Muscle of leg (tissue), 16 donors: ENCODE results near the gene DUOX2. TPM values are rescaled to one million over a fixed set of nuclear protein-coding genes. Genes with fewer than 3 reads are reported as not detected.

Experiments
- DNase-seq: peaks from one replicate; pipeline ENCODE4 v3.0.0; 2013
- H3K27ac ChIP-seq: one replicate; pipeline ENCODE4 v1.5.1; 2013; ENCODE audit warnings: mild to moderate bottlenecking, low read length, control low read depth
- H3K27me3 ChIP-seq: one replicate; pipeline ENCODE4 v1.6.1; 2013; ENCODE audit warnings: low read length; ENCODE audit not compliant: control insufficient read depth, insufficient read depth
- H3K36me3 ChIP-seq: one replicate; pipeline ENCODE4 v1.6.1; 2013; ENCODE audit warnings: low read length; ENCODE audit not compliant: control insufficient read depth, insufficient read depth
- H3K4me1 ChIP-seq: one replicate; pipeline ENCODE4 v1.6.1; 2013; ENCODE audit warnings: low read length; ENCODE audit not compliant: control insufficient read depth, insufficient read depth
- H3K4me3 ChIP-seq: one replicate; pipeline ENCODE4 v1.5.1; 2013; ENCODE audit warnings: low read length, control low read depth
- H3K9me3 ChIP-seq: replicated peaks from 2 replicates; pipeline ENCODE4 v1.6.1; 2013; ENCODE audit warnings: low read depth, low read length; ENCODE audit not compliant: control insufficient read depth
- WGBS: methylation state at CpG from one replicate; pipeline ENCODE4 v1.1.5; 2013; ENCODE audit warnings: missing lambda C conversion rate; ENCODE audit not compliant: insufficient coverage; 5-methylcytosine and 5-hydroxymethylcytosine counted together
- long read RNA-seq, 11 donors: transcript quantifications; one replicate each; lab custom pipeline, GENCODE V29; 2026
- polyA plus RNA-seq, 8 donors: library from polyadenylated mRNA; unstranded; fragments of 120-200 nt; gene quantifications; one replicate each; pipeline versions ENCODE4 v1.2.1 to v1.2.3, GENCODE V29; 2013; ENCODE audit warnings: inconsistent platforms in 1 of 8, low replicate concordance in 1 of 8; ENCODE audit not compliant: insufficient read length in 8 of 8, insufficient read depth in 1 of 8
- total RNA-seq: library from RNA; stranded (reverse); fragments of 120-200 nt; gene quantifications from one replicate; pipeline ENCODE4 v1.2.4, GENCODE V29; 2013

Gene DUOX2
- total RNA-seq (0.04 TPM), polyA plus RNA-seq (under 1 TPM in 5 of 8 donors, not detected in 3; 0.03 to 0.38 (median 0.15) TPM)
- long read RNA-seq, donor 1, result 0 reads
- long read RNA-seq, donor 2, result 0 reads
- long read RNA-seq, donor 3, result 0 reads
- long read RNA-seq, donor 4, result 0 reads
- long read RNA-seq, donor 5, result 0 reads
- long read RNA-seq, donor 6, result 0 reads
- long read RNA-seq, donor 7, result 0 reads
- long read RNA-seq, donor 8, result 0 reads
- long read RNA-seq, donor 9, result 0 reads
- long read RNA-seq, donor 10, result 0 reads
- long read RNA-seq, donor 11, result 0 reads

DNA sequence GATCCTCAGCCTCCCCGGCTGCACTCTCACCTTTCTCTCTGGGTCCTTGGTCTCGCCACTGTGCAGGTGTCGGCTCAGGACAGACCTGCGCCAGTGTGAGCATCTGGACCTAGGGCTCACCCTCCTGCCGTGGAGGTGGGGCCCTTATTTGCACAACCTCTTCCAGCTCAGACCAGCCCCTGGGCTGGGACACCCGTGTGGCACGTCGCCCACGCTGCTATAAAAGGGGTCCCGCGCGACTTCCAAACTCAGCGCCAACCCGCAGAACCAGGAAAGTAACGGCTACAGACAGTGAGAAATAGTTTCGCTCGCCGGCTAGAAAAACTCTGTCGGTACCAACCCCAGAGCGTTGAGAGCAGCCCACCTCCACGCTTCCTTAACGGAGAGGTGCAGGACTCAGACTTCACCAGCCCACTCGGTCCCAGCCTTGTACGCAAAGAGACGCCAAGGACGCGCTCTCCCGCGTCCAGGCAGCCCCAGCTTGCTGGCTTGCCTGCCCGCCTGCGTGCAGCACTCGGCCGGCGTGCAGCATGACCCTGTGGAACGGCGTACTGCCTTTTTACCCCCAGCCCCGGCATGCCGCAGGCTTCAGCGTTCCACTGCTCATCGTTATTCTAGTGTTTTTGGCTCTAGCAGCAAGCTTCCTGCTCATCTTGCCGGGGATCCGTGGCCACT, at the start of gene DUOX2, which contains the start of gene DUOXA2:
DUOX2 (minus strand) TSS at position 97 of the 675 bp plus-strand sequence. CDS start 761 bp downstream, outside the sequence.
DUOXA2 (plus strand) TSS at position 251 of the 675 bp plus-strand sequence; CDS start at position 531, 280 bp downstream.
- no peak for DNase-seq
- Histone ChIP-seq H3K36me3 (no peaks in the 10 kb centered on the region), H3K4me3 (no peak within 1 kb of the TSS), H3K4me1 (peaks cover 22% of the 10 kb centered on the region), H3K27ac (no peak within 1 kb of the TSS), H3K9me3 (no peaks in the 10 kb centered on the region), H3K27me3 (peaks cover 84% of the 10 kb centered on the region)
- WGBS, result 2% methylated on average over 39 of the region's 42 CpGs

DNA sequence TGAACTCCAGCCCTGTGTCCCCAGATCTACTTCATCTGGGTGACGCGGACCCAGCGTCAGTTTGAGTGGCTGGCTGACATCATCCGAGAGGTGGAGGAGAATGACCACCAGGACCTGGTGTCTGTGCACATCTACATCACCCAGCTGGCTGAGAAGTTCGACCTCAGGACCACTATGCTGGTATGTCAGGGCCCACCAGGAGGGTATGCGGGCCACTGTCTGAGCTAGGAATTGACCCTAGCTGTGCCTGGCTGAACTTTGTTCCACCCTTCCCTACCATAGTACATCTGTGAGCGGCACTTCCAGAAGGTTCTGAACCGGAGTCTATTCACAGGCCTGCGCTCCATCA, 49.5 kb upstream of the DUOX2 start:
- DNase-seq, result no peak
- H3K27me3 ChIP-seq, result no peaks in the 10 kb centered on the region
- H3K27ac ChIP-seq, result no peak overlapping the region
- H3K4me3 ChIP-seq, result no peak overlapping the region
- 76% methylated on average over 9 of the region's 9 CpGs for WGBS
- H3K36me3 ChIP-seq, result no peaks in the 10 kb centered on the region
- no peaks in the 10 kb centered on the region for H3K9me3 ChIP-seq
- peaks cover 30% of the 10 kb centered on the region for H3K4me1 ChIP-seq

DNA sequence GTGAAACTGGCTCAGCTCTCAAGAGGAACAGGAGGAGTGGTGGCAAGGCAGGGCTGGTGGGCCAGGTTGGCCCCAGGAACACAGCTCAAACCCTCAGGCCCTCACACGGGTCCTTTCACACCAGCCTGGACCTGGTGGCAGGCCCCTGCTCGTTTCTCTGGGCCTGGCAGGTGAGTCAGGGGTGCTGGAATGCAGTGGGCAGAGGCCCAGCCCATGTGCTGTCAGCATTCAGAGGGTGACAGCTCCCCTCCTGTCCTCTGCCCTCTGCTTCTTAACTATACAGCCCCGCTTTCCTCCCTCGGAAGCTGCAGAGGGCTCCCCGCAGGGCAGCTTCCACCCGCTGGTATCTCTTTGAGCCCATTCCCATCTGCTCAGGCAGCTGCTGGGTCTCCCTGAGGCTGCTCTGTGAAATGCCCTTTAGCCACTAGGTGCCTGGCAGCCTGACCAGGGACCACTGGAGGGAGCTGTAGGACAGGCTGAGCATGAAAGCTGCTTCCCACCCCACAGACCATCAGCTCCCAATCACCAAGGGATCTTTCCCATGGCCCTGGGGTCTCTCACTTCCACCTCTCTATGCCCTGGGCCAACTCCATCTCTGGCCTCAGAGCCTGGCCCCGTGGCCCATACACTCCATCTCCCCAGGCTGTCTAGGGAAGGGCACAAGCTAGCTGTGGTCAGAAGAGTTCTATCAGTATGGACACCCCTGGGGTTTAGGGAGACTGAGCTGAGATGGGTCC, 49.0 kb upstream of the DUOX2 start:
- WGBS, result 6% methylated on average over 4 of the region's 7 CpGs
- Histone ChIP-seq H3K27ac (no peak overlapping the region), H3K36me3 (no peaks in the 10 kb centered on the region)

DNA sequence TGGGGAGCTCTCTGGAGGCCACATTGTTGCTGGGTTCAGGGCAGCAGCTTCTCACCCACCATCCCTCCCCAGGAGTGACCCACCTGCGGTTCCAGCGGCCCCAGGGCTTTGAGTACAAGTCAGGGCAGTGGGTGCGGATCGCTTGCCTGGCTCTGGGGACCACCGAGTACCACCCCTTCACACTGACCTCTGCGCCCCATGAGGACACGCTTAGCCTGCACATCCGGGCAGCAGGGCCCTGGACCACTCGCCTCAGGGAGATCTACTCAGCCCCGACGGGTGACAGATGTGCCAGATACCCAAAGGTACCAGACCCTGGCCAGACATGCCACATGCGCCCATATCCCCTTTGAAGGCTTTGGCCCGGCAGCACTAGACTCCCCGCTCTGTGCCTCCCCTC, 47.7 kb upstream of the DUOX2 start:
- H3K27ac ChIP-seq, result no peak overlapping the region
- WGBS, result 88% methylated on average over 14 of the region's 14 CpGs

More for the DNA sequence above, 49.0 kb upstream of the DUOX2 start:
- DNase-seq, result peak; percentile 85
- no peaks in the 10 kb centered on the region for H3K27me3 ChIP-seq
- peaks cover 29% of the 10 kb centered on the region for H3K4me1 ChIP-seq
- no peak overlapping the region for H3K4me3 ChIP-seq
- H3K9me3 ChIP-seq, result no peaks in the 10 kb centered on the region

DNA sequence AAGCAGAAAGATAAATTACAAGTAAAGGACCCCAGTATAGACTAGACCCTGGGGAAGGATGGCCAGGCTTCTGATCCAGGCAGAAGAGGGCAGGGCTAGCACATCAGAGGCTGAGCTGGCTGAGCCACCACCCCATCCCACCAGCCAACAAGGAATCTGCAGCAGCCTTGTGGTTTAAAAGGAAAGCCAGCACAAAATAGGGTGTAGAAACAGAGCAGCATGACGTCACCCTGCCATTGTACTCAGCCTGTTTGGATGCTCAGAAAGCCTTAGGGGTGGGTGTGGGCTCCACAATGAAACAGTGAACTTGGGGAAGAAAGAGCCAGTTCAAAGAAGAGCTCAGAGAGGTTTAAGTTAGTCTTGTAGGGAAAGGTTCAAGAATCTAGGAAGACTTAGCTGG, 44.0 kb upstream of the DUOX2 start:
- Histone ChIP-seq H3K27ac (no peak overlapping the region), H3K4me3 (no peak overlapping the region), H3K27me3 (no peaks in the 10 kb centered on the region), H3K9me3 (no peaks in the 10 kb centered on the region), H3K4me1 (peaks cover 4% of the 10 kb centered on the region), H3K36me3 (no peaks in the 10 kb centered on the region)
- DNase-seq, result no peak
- WGBS, result 33% methylated on average over 1 of the region's 1 CpG

More for the DNA sequence above, 47.7 kb upstream of the DUOX2 start:
- H3K4me1 ChIP-seq, result peaks cover 19% of the 10 kb centered on the region
- DNase-seq, result no peak
- no peaks in the 10 kb centered on the region for H3K9me3 ChIP-seq
- no peaks in the 10 kb centered on the region for H3K27me3 ChIP-seq
- no peaks in the 10 kb centered on the region for H3K36me3 ChIP-seq
- H3K4me3 ChIP-seq, result no peak overlapping the region

DNA sequence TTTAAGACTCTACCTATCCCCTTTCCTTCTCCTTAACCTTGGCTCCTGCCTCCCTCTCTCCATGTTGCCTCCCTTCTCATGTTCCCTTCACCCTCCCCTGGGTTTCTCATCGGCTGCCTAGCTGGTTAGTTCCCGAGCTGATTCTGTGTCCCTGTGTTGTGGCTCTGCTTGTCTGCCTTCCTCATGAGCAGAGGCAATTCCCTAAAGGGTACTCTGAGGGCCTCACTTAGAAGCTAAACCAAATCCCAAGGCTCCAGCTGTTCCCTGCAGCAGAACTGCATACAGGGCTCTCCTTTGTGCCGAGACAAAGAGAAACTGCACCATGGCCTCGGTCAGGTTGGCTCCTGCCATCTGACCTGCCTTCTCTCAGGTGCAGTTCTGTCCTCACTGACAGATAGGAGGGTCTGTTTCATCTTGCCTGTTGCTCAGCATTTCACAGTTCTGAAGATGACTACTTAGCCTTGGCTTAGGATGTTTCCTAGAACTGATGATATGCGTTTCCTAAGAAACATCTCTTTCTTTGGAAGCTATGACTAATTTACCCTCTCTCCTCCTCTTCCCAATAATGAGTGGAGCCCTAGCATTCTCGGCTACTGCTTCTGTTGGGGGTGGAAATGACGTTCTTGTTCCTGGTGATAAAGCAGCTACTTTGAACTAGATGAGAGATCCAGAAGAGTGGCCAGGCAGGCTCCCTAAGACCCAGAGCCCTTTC, 42.9 kb upstream of the DUOX2 start:
- no peaks in the 10 kb centered on the region for H3K27me3 ChIP-seq
- H3K36me3 ChIP-seq, result peaks cover 4% of the 10 kb centered on the region
- H3K4me1 ChIP-seq, result no peaks in the 10 kb centered on the region
- WGBS, result 47% methylated on average over 3 of the region's 7 CpGs
- H3K4me3 ChIP-seq, result no peak overlapping the region
- DNase-seq, result no peak
- H3K27ac ChIP-seq, result no peak overlapping the region
- H3K9me3 ChIP-seq, result no peaks in the 10 kb centered on the region

DNA sequence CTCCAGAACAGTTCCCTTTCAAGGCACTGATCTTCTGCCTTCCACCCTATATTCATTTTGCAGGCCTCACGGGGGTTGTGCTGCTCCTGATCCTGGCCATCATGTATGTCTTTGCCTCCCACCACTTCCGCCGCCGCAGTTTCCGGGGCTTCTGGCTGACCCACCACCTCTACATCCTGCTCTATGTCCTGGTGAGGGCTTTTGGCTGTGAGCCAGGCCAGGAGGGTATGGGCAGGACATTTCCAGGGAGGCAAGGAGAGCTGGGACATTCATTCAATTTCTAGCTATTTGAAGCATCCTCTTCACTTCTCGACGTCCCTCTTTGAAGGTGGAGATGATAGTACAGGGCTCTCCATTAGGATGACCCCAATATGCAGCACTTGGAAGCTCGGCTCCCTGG, 41.8 kb upstream of the DUOX2 start:
- H3K27ac ChIP-seq, result no peak overlapping the region
- H3K4me3 ChIP-seq, result no peak overlapping the region
- H3K4me1 ChIP-seq, result no peaks in the 10 kb centered on the region
- DNase-seq, result no peak
- H3K9me3 ChIP-seq, result no peaks in the 10 kb centered on the region
- H3K36me3 ChIP-seq, result peaks cover 4% of the 10 kb centered on the region
- WGBS, result 92% methylated on average over 2 of the region's 8 CpGs
- H3K27me3 ChIP-seq, result no peaks in the 10 kb centered on the region

DNA sequence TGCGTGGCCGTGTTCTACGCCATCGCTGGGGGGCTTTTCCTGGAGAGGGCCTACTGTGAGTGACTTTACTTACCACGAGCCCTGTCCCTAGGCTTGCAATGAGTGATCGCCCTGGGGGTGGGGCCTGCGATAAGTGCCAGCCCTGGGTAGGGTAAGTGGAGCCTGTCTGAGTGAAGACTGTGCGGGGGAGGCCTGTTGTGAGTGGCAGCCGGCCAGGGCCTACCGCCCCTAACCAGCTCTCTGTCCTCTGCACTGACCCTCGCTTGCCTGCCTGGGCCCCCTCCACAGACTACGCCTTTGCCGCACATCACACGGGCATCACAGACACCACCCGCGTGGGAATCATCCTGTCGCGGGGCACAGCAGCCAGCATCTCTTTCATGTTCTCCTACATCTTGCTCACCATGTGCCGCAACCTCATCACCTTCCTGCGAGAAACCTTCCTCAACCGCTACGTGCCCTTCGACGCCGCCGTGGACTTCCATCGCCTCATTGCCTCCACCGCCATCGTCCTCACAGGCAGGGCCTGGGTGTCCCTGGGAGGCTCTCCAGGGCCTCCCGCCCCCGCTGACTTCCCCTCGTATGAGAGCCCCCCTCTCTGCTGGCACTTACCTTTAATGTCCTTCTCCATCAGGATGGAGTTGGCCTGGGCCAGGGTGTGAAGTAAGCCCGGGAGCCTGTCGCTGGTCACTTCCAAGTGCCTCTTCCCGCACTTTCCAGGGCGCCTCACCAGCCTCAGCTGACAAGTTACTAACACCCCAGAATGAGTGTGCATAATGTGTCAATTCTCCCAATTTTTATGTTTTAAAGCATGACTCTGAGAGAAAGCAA, 38.2 kb upstream of the DUOX2 start:
- DNase-seq, result no peak
- Histone ChIP-seq H3K4me3 (no peak overlapping the region), H3K4me1 (no peaks in the 10 kb centered on the region), H3K27ac (no peak overlapping the region), H3K9me3 (no peaks in the 10 kb centered on the region), H3K27me3 (no peaks in the 10 kb centered on the region), H3K36me3 (peaks cover 4% of the 10 kb centered on the region)
- 91% methylated on average over 33 of the region's 36 CpGs for WGBS

DNA sequence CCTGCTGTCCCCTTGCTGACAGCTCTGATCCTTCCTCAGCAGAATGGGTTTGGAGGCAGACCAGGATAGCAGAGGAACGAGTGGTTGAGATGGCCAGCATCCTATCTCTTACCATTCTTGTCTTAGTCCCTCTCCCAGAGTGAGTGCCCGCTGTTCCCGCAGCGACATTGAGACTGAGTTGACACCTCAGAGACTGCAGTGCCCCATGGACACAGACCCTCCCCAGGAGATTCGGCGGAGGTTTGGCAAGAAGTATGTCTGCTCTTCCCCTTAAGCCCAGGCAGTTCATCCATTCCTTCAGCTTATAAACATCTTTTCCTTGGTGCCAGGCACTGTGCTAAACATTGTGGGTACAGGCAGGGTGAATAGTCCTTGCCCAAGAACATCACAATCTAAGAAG, 37.0 kb upstream of the DUOX2 start:
- H3K9me3 ChIP-seq, result no peaks in the 10 kb centered on the region
- H3K27ac ChIP-seq, result no peak overlapping the region
- DNase-seq, result no peak
- no peak overlapping the region for H3K4me3 ChIP-seq
- H3K36me3 ChIP-seq, result peaks cover 4% of the 10 kb centered on the region
- no peaks in the 10 kb centered on the region for H3K4me1 ChIP-seq
- 91% methylated on average over 6 of the region's 6 CpGs for WGBS
- no peaks in the 10 kb centered on the region for H3K27me3 ChIP-seq
